Right lobe of liver (tissue), 6 donors: ENCODE results near the gene DDIT3. TPM values are rescaled to one million over a fixed set of nuclear protein-coding genes. Genes with fewer than 3 reads are reported as not detected.

ENCODE experiments used
- ATAC-seq, 4 donors: fragments of 200-7000 bp; cut with Tn5 transposase; one replicate each; pipeline ENCODE4 v1.9.1; 2020; ENCODE audit warnings: mild to moderate bottlenecking in 4 of 4, moderate library complexity in 4 of 4
- DNase-seq, 3 donors: peaks; one replicate each; pipeline ENCODE4 v3.0.0-alpha.2; 2020
- H3K27ac ChIP-seq, 3 donors: fragments of 200-600 bp; one replicate each; pipeline ENCODE4 v1.8.0; 2022
- H3K27me3 ChIP-seq, 2 donors: fragments of 200-600 bp; one replicate each; pipeline ENCODE4 v1.8.0; 2022
- H3K36me3 ChIP-seq, 4 donors: fragments of 200-600 bp; sonication (generic) in 1 of 4; one replicate each; pipeline versions ENCODE4 v1.5.1 to v1.8.0; 2017 to 2022; ENCODE audit warnings: control low read depth in 1 of 4
- H3K4me1 ChIP-seq, 4 donors: fragments of 200-600 bp; sonication (generic) in 1 of 4; one replicate each; pipeline versions ENCODE4 v1.5.1 to v1.8.0; 2017 to 2022; ENCODE audit warnings: control low read depth in 1 of 4
- H3K4me3 ChIP-seq, 3 donors: fragments of 200-600 bp; one replicate each; pipeline ENCODE4 v1.8.0; 2022
- H3K9me3 ChIP-seq, 4 donors: fragments of 200-600 bp; sonication (generic) in 1 of 4; one replicate each; pipeline versions ENCODE4 v1.5.1 to v1.8.0; 2017 to 2022; ENCODE audit warnings: control low read depth in 1 of 4
- POLR2A ChIP-seq: fragments of 450-650 bp; IDR thresholded peaks from one replicate; pipeline ENCODE4 v1.6.1; 2017; ENCODE audit warnings: antibody characterized with exemption, mild to moderate bottlenecking
- WGBS: methylation state at CpG from one replicate; pipeline ENCODE4 v1.1.6; 2018; ENCODE audit warnings: low coverage, low lambda C conversion rate; ENCODE audit not compliant: insufficient coverage; ENCODE audit errors: missing lambda C conversion rate; 5-methylcytosine and 5-hydroxymethylcytosine counted together
- intact Hi-C, 2 donors: fragments of 100-400 bp; cut with DNase I; formaldehyde crosslinking; loops; one replicate each; pipeline versions ENCODE4 v1.11.2 to v1.14.1; 2022
- total RNA-seq, 6 experiments: library from RNA; depleted of rRNA in 2 of 6; stranded (reverse); fragments of >200 nt in 2 of 6; fragmentation: NEBNext Ultra II Directional in 3 of 6; extraction: Animal tissue kit (Norgen Biotek cat#: 25700) in 3 of 6; gene quantifications; one replicate each; pipeline versions ENCODE4 v1.1.0 to v1.2.4, GENCODE V29; 2016 to 2023
- TF ChIP-seq, protein P1 (sequence below), 4 donors: fragments of 200-600 bp in 3 of 4; fragments of 450-650 bp in 1 of 4; IDR thresholded peaks; one replicate each; pipeline versions ENCODE4 v1.5.1 to v1.8.0; 2016 to 2022; ENCODE audit warnings: antibody characterized with exemption in 4 of 4, mild to moderate bottlenecking in 2 of 4
- donor health status: DM: no; HTN: yes; CAD: no.
- donor health status: DM: no; HTN: no; CAD: no.
- donor health status: DM: no; HTN: no; CAD: no.
- donor health status: DM: no; HTN: yes; CAD: no.
- donor health status: DM: no; HTN: yes; CAD: no.

The DDIT3 gene
- total RNA-seq, 6 experiments from 2014 or later: 11.3 to 26.7 (median 18.7) TPM

GRCh38 chr12:57550641-57551549 is 30.6 kb upstream of the DDIT3 start:
- Histone ChIP-seq H3K36me3 (no peaks in the 10 kb centered on the region), H3K4me1 (peaks cover 0 to 4% (median 1%) of the 10 kb centered on the region in 4 donors), H3K9me3 (no peaks in the 10 kb centered on the region), H3K4me3 (no peak overlapping the region), H3K27me3 (peaks cover 0 to 13% of the 10 kb centered on the region in 2 donors), H3K27ac (no peak overlapping the region)
- TF ChIP-seq POLR2A: no peak
- TF ChIP-seq, protein P1, sequence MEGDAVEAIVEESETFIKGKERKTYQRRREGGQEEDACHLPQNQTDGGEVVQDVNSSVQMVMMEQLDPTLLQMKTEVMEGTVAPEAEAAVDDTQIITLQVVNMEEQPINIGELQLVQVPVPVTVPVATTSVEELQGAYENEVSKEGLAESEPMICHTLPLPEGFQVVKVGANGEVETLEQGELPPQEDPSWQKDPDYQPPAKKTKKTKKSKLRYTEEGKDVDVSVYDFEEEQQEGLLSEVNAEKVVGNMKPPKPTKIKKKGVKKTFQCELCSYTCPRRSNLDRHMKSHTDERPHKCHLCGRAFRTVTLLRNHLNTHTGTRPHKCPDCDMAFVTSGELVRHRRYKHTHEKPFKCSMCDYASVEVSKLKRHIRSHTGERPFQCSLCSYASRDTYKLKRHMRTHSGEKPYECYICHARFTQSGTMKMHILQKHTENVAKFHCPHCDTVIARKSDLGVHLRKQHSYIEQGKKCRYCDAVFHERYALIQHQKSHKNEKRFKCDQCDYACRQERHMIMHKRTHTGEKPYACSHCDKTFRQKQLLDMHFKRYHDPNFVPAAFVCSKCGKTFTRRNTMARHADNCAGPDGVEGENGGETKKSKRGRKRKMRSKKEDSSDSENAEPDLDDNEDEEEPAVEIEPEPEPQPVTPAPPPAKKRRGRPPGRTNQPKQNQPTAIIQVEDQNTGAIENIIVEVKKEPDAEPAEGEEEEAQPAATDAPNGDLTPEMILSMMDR (IDR thresholded peaks at IDR 0.05): no peak
- WGBS: 64% methylated on average over 6 of the region's 7 CpGs
- ATAC-seq: no peak
- intact Hi-C loops: no loop called here
- DNase-seq: no peak

DNA sequence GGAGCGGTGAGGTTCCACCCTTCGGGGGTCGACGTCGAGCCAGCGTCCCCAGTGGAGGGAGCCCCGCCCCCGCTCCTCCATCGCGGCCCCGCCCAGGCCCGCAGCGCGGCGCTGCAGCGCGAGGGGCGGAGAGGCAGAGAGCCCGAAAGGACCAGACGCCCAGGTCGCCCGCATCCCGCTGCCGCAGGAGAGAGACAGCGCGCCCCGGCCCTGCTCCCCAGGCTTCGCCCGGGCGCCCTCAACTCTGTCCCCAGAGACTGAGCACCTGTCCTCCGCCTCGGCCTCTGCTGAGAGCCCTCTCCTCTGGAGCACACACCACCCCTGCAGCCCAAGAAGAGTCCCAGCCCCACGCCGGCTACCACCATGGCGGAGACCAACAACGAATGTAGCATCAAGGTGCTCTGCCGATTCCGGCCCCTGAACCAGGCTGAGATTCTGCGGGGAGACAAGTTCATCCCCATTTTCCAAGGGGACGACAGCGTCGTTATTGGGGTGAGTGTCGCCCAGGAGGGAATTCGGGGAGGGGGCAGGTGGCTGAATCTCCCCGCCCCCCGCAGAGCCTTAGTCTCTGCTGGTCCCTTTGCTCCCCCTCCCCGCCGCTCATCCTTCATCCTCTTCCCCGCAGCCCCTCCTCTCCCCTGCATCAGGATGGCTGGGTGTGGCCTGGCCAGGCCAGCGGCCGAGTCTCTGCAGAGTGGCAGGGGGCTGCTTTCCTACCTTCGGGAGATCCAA is 29.8 kb upstream of the DDIT3 start, which contains the start of gene KIF5A:
TSS of gene KIF5A (plus strand) at position 136 of the 732 bp plus-strand sequence. CDS start at position 364, 228 bp downstream.
- Histone ChIP-seq H3K27me3 (peaks cover 0 to 13% of the 10 kb centered on the region in 2 donors), H3K27ac (no peak within 1 kb of the TSS), H3K4me1 (peaks cover 0 to 7% (median 1%) of the 10 kb centered on the region in 4 donors), H3K36me3 (no peaks in the 10 kb centered on the region), H3K4me3 (peak within 1 kb of the TSS in 2 of 3 donors; percentile 7 to 22), H3K9me3 (no peaks in the 10 kb centered on the region)
- no peak for TF ChIP-seq POLR2A
- TF ChIP-seq, protein P1 (IDR thresholded peaks at IDR 0.05): no peak
- DNase-seq: peak in 1 of 3 donors; percentile 42
- WGBS: 21% methylated on average over 4 of the region's 52 CpGs
- intact Hi-C loops: no loop called here
- ATAC-seq: no peak

DNA sequence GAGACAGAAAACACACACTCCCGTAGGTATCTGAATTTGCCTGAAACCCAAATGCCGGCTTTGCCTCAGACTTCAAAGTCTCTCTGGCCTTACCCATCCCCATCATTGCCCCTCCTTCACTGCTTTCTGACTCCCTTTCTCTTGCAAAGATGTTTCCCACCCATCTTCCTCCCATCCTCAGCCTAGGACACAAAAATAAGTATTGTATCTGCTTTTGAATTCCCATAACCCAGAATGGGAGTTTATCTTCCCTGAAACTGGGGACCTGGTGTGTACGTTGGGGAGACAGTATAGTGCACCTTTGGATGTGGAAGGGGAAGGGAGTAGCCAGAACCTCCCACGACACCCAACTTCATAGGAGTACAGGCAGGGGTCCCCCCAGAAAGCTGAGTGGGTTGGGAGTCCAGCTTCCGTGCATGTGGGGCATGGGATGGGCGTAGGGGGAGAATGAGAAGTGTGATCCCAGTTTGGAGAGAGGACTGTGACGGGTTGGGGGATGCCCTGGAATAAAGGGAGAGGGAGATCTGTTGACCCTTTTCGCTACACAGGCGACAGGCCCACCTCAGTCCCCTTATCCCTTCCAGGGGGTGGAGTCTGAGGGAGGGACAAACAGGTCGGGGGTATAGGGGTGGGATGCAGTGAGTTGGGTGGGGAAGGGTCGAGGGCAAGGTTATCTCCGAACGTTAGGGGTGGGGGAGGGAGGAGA is 29.0 kb upstream of the DDIT3 start:
- TF ChIP-seq, protein P1 (IDR thresholded peaks at IDR 0.05): no peak
- no peak for TF ChIP-seq POLR2A
- Histone ChIP-seq H3K36me3 (no peaks in the 10 kb centered on the region), H3K4me3 (peak overlapping the region in 2 of 3 donors; percentile 7 to 22), H3K9me3 (no peaks in the 10 kb centered on the region), H3K27ac (no peak overlapping the region), H3K4me1 (peaks cover 0 to 7% (median 1%) of the 10 kb centered on the region in 4 donors), H3K27me3 (peaks cover 0 to 13% of the 10 kb centered on the region in 2 donors)
- intact Hi-C loops: no loop called here
- DNase-seq (no peak), ATAC-seq (no peak)
- 40% methylated on average over 12 of the region's 13 CpGs for WGBS

- Histone ChIP-seq H3K27me3 (peaks cover 0 to 13% of the 10 kb centered on the region in 2 donors), H3K36me3 (no peaks in the 10 kb centered on the region), H3K27ac (no peak overlapping the region), H3K9me3 (no peaks in the 10 kb centered on the region), H3K4me3 (no peak overlapping the region), H3K4me1 (peaks cover 0 to 7% (median 1%) of the 10 kb centered on the region in 4 donors)
- intact Hi-C loops: no loop called here
- no peak for DNase-seq
- WGBS: 17% methylated on average over 2 of the region's 2 CpGs
- TF ChIP-seq, protein P1 (IDR thresholded peaks at IDR 0.05): no peak
- TF ChIP-seq POLR2A: no peak
- no peak for ATAC-seq
Observed at GRCh38 chr12:57548488-57548887, 28.2 kb upstream of the DDIT3 start.
